Endothelial cell of umbilical vein (primary cell): Measurements from ENCODE around the gene PDGFRA. TPM values are rescaled to one million over a fixed set of nuclear protein-coding genes. Genes with fewer than 3 reads are reported as not detected.

Experiments used
- BruUV-seq: library from RNA; stranded (reverse); fragments of 400-500 nt; replicated peaks from 2 replicates; lab custom pipeline; 2021; lab: Mats Ljungman, UMichigan
- CTCF ChIA-PET: fragments of 300-600, 350-600 bp; sonication (Branson Sonifier 250); formaldehyde crosslinking; loops from one replicate; lab custom pipeline; 2021; ENCODE audit warnings: antibody characterized with exemption, inconsistent platforms; lab: Charles Lee
- POLR2A ChIA-PET: fragments of 300-600, 350-600 bp; sonication (Branson Sonifier 250); formaldehyde crosslinking; loops from one replicate; lab custom pipeline; 2021; ENCODE audit warnings: antibody characterized with exemption, inconsistent platforms; lab: Charles Lee
- DNase-seq: peaks from one replicate; pipeline ENCODE4 v3.0.0-alpha.2; 2011; ENCODE audit warnings: low read depth, low spot score
- FAIRE-seq: peaks from 2 replicates; lab custom pipeline; 2011; peaks lifted over from hg19 to GRCh38; lab: Jason Lieb, UNC
- H2AFZ ChIP-seq: 2 replicates; pipeline ENCODE4 v1.6.0; 2012; ENCODE audit warnings: low read depth, low read length, control low read depth, inconsistent platforms
- H3K27ac ChIP-seq: 2 replicates; pipeline ENCODE4 v1.5.1; 2011; ENCODE audit warnings: low read depth, mild to moderate bottlenecking, control low read depth, low read length, moderate library complexity; ENCODE audit not compliant: insufficient read depth
- H3K27me3 ChIP-seq, 2 experiments: 2 replicates each; pipeline versions ENCODE4 v1.6.0 to v1.6.1; 2011; ENCODE audit warnings: low read length in 2 of 2, mixed read lengths in 1 of 2; ENCODE audit not compliant: control insufficient read depth in 2 of 2, insufficient read depth in 2 of 2
- H3K36me3 ChIP-seq, 2 experiments: 2 replicates in 1 of 2; 3 replicates in 1 of 2; pipeline ENCODE4 v1.5.1; 2011; ENCODE audit warnings: low read length in 2 of 2, mild to moderate bottlenecking in 1 of 2, moderate library complexity in 1 of 2; ENCODE audit not compliant: control insufficient read depth in 2 of 2, insufficient read depth in 2 of 2; ENCODE audit errors: extremely low read depth in 1 of 2
- H3K4me1 ChIP-seq: 3 replicates; pipeline ENCODE4 v1.5.1; 2011; ENCODE audit warnings: mild to moderate bottlenecking, low read length; ENCODE audit not compliant: control insufficient read depth, insufficient read depth; ENCODE audit errors: extremely low read depth
- H3K4me2 ChIP-seq: 2 replicates; pipeline ENCODE4 v1.6.1; 2011; ENCODE audit warnings: low read length, control low read depth, mixed read lengths; ENCODE audit not compliant: insufficient read depth
- H3K4me3 ChIP-seq, 3 experiments: fragments of 200-600 bp in 1 of 3; sonication (generic), shearing (Covaris generic) in 1 of 3; replicated peaks in 1 of 3; 2 replicates each; pipeline ENCODE4 v1.5.1; 2011 to 2016; ENCODE audit warnings: control low read depth in 3 of 3, low read length in 3 of 3, mild to moderate bottlenecking in 2 of 3, inconsistent platforms in 1 of 3, low read depth in 1 of 3, moderate library complexity in 1 of 3; ENCODE audit not compliant: insufficient read depth in 1 of 3
- H3K79me2 ChIP-seq: 2 replicates; pipeline ENCODE4 v1.6.0; 2012; ENCODE audit warnings: low read length, inconsistent platforms; ENCODE audit not compliant: control insufficient read depth, insufficient read depth
- H3K9ac ChIP-seq: replicated peaks from 2 replicates; pipeline ENCODE3; 2011; ENCODE audit warnings: low read length, control low read depth; ENCODE audit not compliant: insufficient read depth; ENCODE audit errors: extremely low read depth
- H3K9me1 ChIP-seq: replicated peaks from 3 replicates; pipeline ENCODE4 v1.6.0; 2011; ENCODE audit warnings: mild to moderate bottlenecking, low read length; ENCODE audit not compliant: control insufficient read depth, insufficient read depth; ENCODE audit errors: extremely low read depth
- H3K9me3 ChIP-seq: replicated peaks from 2 replicates; pipeline ENCODE4 v1.5.1; 2012; ENCODE audit warnings: low read length, inconsistent platforms; ENCODE audit not compliant: control insufficient read depth, insufficient read depth
- H4K20me1 ChIP-seq: replicated peaks from 2 replicates; pipeline ENCODE3; 2011; ENCODE audit warnings: mild to moderate bottlenecking, low read length; ENCODE audit not compliant: control insufficient read depth, insufficient read depth; ENCODE audit errors: extremely low read depth
- CTCF ChIP-seq, 2 donors: IDR thresholded peaks; 1 replicate in 1 of 2; 2 replicates in 1 of 2; pipeline ENCODE4 v1.5.1; 2011; ENCODE audit warnings: low read length in 2 of 2, mild to moderate bottlenecking in 2 of 2, moderate library complexity in 2 of 2, control low read depth in 1 of 2, inconsistent platforms in 1 of 2, low read depth in 1 of 2; ENCODE audit not compliant: insufficient read depth in 1 of 2; ENCODE audit errors: extremely low read depth in 1 of 2
- EZH2 ChIP-seq: IDR thresholded peaks from 2 replicates; pipeline ENCODE4 v1.6.1; 2012; ENCODE audit warnings: borderline replicate concordance, low read depth, mild to moderate bottlenecking, moderate library complexity, low read length, inconsistent platforms; ENCODE audit not compliant: severe bottlenecking
- FOS ChIP-seq: IDR thresholded peaks from 2 replicates; pipeline ENCODE4 v1.6.1; 2011; ENCODE audit warnings: mild to moderate bottlenecking, low read length, moderate library complexity, borderline replicate concordance; ENCODE audit not compliant: insufficient read depth
- GATA2 ChIP-seq: IDR thresholded peaks from 2 replicates; pipeline ENCODE4 v1.7.0; 2011; ENCODE audit warnings: low read depth, mild to moderate bottlenecking, moderate library complexity, mixed read lengths, low read length; ENCODE audit not compliant: insufficient read length, insufficient read depth
- JUN ChIP-seq: IDR thresholded peaks from 2 replicates; pipeline ENCODE4 v1.6.1; 2011; ENCODE audit warnings: borderline replicate concordance, low read depth; ENCODE audit not compliant: insufficient read length, insufficient read depth
- MAX ChIP-seq: IDR thresholded peaks from 2 replicates; pipeline ENCODE4 v1.6.1; 2011; ENCODE audit not compliant: insufficient read depth, insufficient read length
- MYC ChIP-seq: IDR thresholded peaks from one replicate; pipeline ENCODE4 v1.6.1; 2011; ENCODE audit warnings: mild to moderate bottlenecking, low read depth, low read length
- POLR2A ChIP-seq: IDR thresholded peaks from 2 replicates; pipeline ENCODE4 v1.6.1; 2012; ENCODE audit warnings: low read depth, mild to moderate bottlenecking, control low read depth, low read length
- POLR2AphosphoS5 ChIP-seq: IDR thresholded peaks from 2 replicates; pipeline ENCODE4 v1.6.1; 2012; ENCODE audit warnings: low read depth, mild to moderate bottlenecking, control low read depth, low read length, moderate library complexity; ENCODE audit not compliant: insufficient read depth
- dilution Hi-C: fragments of 300-500 bp; cut with MboI; formaldehyde crosslinking; loops from one replicate; pipeline ENCODE4 v1.15.0; 2019; ENCODE audit warnings: low sequenced_read_pairs; ENCODE audit not compliant: extremely low pct_ligation_motif_present
- intact Hi-C: fragments of 100-400 bp; cut with micrococcal nuclease; formaldehyde crosslinking; loops from one replicate; pipeline ENCODE4 v1.10.0; 2022
- polyA plus RNA-seq, 4 experiments: library from polyadenylated mRNA; depleted of rRNA in 3 of 4; stranded (reverse) in 3 of 4; unstranded in 1 of 4; fragments of >200 nt; gene quantifications; 2 replicates each; pipeline versions ENCODE4 v1.2.1 to v1.2.3, GENCODE V29; 2011 to 2012; ENCODE audit warnings: missing spikeins in 1 of 4
- total RNA-seq: library from RNA; stranded (reverse); gene quantifications from 2 replicates; pipeline ENCODE4 v1.2.3, GENCODE V29; 2021

Gene PDGFRA
- total and polyA plus RNA-seq, 2 donors (not counting 3 experiments of a cell fraction or from before 2014, with no cell fraction given) = 0.19 to 0.55 TPM

GRCh38 chr4:54217642-54218495, 11.2 kb upstream of the PDGFRA start:
- dilution Hi-C loops (loop anchor here (25.0 kb wide), 1 partner anchor 281 kb away; no protein-coding TSS in a partner anchor), intact Hi-C loops (loop anchor here (1.0 to 5.0 kb wide), 5 partner anchors 153 to 310 kb away; partner anchors contain the start of gene CHIC2)
- Histone ChIP-seq H3K9ac (peak overlapping the region; percentile 65), H3K9me3 (no peaks in the 10 kb centered on the region), H4K20me1 (no peaks in the 10 kb centered on the region), H3K4me3 (peak overlapping the region; percentile 34 to 78 (median 58)), H3K36me3 (no peaks in the 10 kb centered on the region), H3K27me3 (peaks cover 2 to 7% of the 10 kb centered on the region in 2 experiments), H2AFZ (peak overlapping the region; percentile 99), H3K27ac (peak overlapping the region; percentile 30), H3K9me1 (no peaks in the 10 kb centered on the region), H3K4me2 (peak overlapping the region; percentile 97), H3K79me2 (no peaks in the 10 kb centered on the region), H3K4me1 (peaks cover 2% of the 10 kb centered on the region)
- POLR2A ChIA-PET = no interaction called here
- TF ChIP-seq POLR2A = no peak
- peak; percentile 82 to 84 for TF ChIP-seq CTCF (IDR thresholded peaks at IDR 0.05; ENCODE audit: extremely low read depth in 1 of 2, insufficient read depth in 1 of 2, low read depth in 1 of 2, low read length in 2 of 2)
- no TSS peak for BruUV-seq
- DNase-seq (peak; percentile 84), FAIRE-seq (peak; percentile 96)
- CTCF ChIA-PET = interaction anchor here (0.5 to 9.3 kb wide), 29 partner anchors 8 to 1202 kb away, joined by 3 to 162 read pairs (median 4); no protein-coding TSS in a partner anchor

- Histone ChIP-seq H3K79me2 (no peaks in the 10 kb centered on the region), H3K27me3 (peaks cover 2 to 7% of the 10 kb centered on the region in 2 experiments), H3K9me3 (no peaks in the 10 kb centered on the region), H3K36me3 (no peaks in the 10 kb centered on the region), H3K9ac (no peak overlapping the region), H3K9me1 (no peaks in the 10 kb centered on the region), H2AFZ (no peak overlapping the region), H3K4me3 (no peak overlapping the region), H3K27ac (no peak overlapping the region), H3K4me2 (no peak overlapping the region), H3K4me1 (peaks cover 2% of the 10 kb centered on the region), H4K20me1 (no peaks in the 10 kb centered on the region)
- TF ChIP-seq JUN = no peak
- TF ChIP-seq POLR2AphosphoS5 = no peak
- TF ChIP-seq EZH2 = no peak
- no peak for TF ChIP-seq CTCF (IDR thresholded peaks at IDR 0.05; ENCODE audit: extremely low read depth in 1 of 2, insufficient read depth in 1 of 2, low read depth in 1 of 2, low read length in 2 of 2)
- no peak for TF ChIP-seq GATA2
- TF ChIP-seq MAX = no peak
- TF ChIP-seq MYC = no peak
- no peak for TF ChIP-seq FOS
- no peak for TF ChIP-seq POLR2A
- no peak for DNase-seq
- CTCF ChIA-PET = interaction anchor here (0.6 to 9.3 kb wide), 17 partner anchors 15 to 1203 kb away, joined by 3 to 162 read pairs (median 5); no protein-coding TSS in a partner anchor
- no peak for FAIRE-seq
- dilution Hi-C loops = loop anchor here (25.0 kb wide), 1 partner anchor 281 kb away; no protein-coding TSS in a partner anchor
- intact Hi-C loops = loop anchor here (1.0 to 5.0 kb wide), 3 partner anchors 186 to 310 kb away; no protein-coding TSS in a partner anchor
- BruUV-seq = no TSS peak
- POLR2A ChIA-PET = interaction anchor here (0.6 kb wide), 1 partner anchor 59 kb away, joined by 3 read pairs; no protein-coding TSS in a partner anchor
Observed at GRCh38 chr4:54218736-54219135, 10.4 kb upstream of the PDGFRA start.
